ENCODE measurements around the gene C1orf167.

C1orf167 gene

DNA sequence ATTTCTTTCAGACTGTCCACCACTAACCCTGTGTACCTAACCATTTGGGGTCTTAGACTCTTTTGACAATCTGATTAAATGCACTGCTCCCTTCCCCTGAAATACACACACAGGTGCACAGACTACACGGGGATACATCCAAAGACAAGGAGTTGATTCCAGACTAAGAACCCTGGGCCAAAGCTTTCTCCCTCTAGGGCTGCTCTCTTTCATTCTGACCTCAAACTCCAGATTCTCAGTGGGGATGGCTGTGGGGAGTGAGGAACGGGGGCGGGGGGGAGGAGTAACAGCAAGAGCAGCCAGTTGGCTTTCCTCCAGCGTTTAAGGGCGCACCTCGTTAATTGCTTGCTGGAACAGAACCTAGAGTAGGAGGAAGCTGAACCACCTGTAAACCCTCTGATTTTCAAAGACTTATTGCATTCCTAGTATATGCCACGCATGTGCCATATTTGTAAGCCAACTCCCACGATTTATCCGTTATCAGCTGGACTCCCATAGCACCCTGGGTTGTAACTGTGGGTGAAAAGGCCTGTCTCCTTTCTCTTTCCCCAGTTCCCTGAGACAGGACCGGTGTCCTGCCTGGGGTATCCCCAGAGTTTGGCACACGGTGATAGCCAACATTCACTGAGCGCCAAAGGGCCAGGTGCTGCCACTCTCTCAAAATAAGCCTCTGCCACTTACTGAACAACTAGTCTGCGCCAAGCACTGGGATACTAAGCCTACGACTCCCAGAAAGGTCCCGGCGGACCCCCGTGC is 42.9 kb downstream of the C1orf167 start:
- no peaks in the 10 kb centered on the region for H3K9me3 Mint-ChIP-seq
- H3K4me3 Mint-ChIP-seq, result peak overlapping the region; percentile 97
- H3K27ac Mint-ChIP-seq, result peak overlapping the region; percentile 97
- H3K27me3 Mint-ChIP-seq (ENCODE audit: low read depth), result no peaks in the 10 kb centered on the region
- peaks cover 51% of the 10 kb centered on the region for H3K4me1 Mint-ChIP-seq (ENCODE audit: low read depth)
- peaks cover 22% of the 10 kb centered on the region for H3K36me3 Mint-ChIP-seq (ENCODE audit: low read depth)

DNA sequence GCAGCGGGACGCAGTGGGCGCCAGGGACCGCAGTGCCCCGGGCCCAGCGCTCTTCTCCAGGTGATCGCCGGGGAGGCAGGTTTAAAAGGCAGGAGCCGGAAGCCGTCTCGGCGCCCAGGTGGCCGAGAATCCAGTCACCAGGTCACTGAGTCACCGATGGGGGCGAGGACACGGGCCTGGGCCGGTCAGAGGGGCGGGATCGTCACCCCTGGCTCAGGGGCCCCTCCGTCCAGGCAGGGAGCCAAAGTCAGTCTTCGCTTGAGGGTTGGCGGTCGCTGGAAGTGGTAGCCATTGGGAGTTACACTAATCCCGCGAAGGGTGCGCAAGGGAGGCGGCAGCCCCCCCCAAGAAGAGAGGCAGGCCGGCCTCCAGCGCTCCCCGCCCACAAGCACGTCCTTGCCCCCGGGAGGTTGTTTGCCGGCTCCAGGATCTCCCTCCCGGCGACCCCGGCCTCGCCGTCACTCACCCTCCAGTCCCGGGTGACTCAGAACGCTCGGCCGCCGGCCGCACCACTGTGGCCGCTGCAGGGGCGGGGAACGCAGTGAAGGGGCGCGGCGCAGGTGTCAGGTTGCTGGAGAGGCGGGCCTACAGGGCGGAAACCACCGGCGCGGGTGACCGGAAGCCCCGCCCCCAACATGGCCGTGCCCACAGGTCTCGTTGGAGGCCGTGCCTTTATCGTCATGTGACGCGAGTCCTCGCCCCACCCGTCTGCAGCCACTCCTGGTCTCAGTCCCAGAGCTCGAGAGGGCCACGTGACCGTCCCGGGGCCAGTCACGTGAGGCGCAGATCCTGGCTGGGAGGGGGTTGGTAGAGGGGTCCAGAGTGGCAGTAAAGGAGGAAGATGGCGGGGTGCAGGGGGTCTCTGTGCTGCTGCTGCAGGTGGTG is 43.7 kb downstream of the C1orf167 start, which contains the start of the genes CLCN6 and MTHFR:
TSS of gene CLCN6 (plus strand) at position 770 of the 885 bp plus-strand sequence. CDS start at position 842, 72 bp downstream.
TSS of gene MTHFR (minus strand) at position 543 of the 885 bp plus-strand sequence. CDS start 2,848 bp downstream, outside the sequence.
- Mint-ChIP-seq H3K4me1 (ENCODE audit: low read depth) (peaks cover 51% of the 10 kb centered on the region), H3K4me3 (peak within 1 kb of the TSS; percentile 97), H3K27me3 (ENCODE audit: low read depth) (no peaks in the 10 kb centered on the region), H3K36me3 (ENCODE audit: low read depth) (peaks cover 15% of the 10 kb centered on the region), H3K27ac (peak within 1 kb of the TSS; percentile 97), H3K9me3 (no peaks in the 10 kb centered on the region)

DNA sequence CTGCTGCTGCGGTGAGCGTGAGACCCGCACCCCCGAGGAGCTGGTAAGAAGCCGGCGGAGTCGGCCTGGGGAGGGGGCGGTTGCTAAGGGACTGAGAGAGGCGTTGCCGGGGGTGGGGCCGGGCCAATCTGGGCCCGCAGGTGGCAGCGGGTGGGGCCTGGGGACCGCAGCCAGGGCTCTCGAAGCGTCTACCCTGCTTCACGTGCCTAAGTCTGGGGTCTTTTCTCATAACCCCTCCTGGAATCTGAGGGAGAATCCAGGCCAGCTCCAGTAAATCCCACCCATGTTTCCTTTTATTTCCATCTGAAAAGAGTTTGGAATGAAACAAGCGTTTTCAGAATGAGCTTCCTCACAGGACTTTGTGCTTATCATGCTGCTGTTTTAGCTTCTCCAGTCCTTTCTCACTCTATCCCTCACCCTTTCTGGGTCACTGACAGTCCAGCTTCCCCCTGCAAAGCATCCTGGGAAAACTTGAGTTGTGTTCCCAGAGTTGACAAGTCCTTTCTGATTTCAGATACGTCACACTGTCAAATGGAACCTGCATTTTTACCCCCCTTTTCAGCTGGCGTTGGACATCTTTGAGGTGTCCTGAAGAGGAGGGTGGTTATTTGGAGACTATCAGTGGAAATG is 44.4 kb downstream of the C1orf167 start:
- peaks cover 49% of the 10 kb centered on the region for H3K4me1 Mint-ChIP-seq (ENCODE audit: low read depth)
- H3K9me3 Mint-ChIP-seq, result no peaks in the 10 kb centered on the region
- H3K36me3 Mint-ChIP-seq (ENCODE audit: low read depth), result peaks cover 13% of the 10 kb centered on the region
- H3K27me3 Mint-ChIP-seq (ENCODE audit: low read depth), result no peaks in the 10 kb centered on the region
- peak overlapping the region; percentile 97 for H3K4me3 Mint-ChIP-seq
- H3K27ac Mint-ChIP-seq, result peak overlapping the region; percentile 97

DNA sequence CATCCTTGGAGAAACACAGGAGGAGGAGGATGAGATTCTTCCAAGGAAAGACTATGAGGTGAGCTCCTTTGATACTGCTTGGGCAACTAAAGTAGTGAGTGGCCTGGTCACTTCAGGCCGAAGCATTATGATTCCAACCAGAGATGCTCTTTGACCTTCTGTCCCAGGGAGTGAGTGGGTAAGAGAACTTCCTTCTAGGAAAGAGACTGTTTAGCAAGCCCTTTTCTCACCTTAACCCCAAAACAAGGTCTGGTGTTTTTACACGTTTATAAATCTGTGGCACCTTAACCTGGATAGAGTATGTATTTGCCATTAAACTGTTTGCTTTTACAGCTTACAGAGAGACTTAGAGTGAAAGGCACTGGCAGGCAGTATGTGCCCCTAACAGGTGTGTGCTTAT is 45.1 kb downstream of the C1orf167 start:
- peaks cover 46% of the 10 kb centered on the region for H3K4me1 Mint-ChIP-seq (ENCODE audit: low read depth)
- peak overlapping the region; percentile 97 for H3K4me3 Mint-ChIP-seq
- peaks cover 18% of the 10 kb centered on the region for H3K36me3 Mint-ChIP-seq (ENCODE audit: low read depth)
- H3K9me3 Mint-ChIP-seq, result no peaks in the 10 kb centered on the region
- no peaks in the 10 kb centered on the region for H3K27me3 Mint-ChIP-seq (ENCODE audit: low read depth)
- peak overlapping the region; percentile 97 for H3K27ac Mint-ChIP-seq

DNA sequence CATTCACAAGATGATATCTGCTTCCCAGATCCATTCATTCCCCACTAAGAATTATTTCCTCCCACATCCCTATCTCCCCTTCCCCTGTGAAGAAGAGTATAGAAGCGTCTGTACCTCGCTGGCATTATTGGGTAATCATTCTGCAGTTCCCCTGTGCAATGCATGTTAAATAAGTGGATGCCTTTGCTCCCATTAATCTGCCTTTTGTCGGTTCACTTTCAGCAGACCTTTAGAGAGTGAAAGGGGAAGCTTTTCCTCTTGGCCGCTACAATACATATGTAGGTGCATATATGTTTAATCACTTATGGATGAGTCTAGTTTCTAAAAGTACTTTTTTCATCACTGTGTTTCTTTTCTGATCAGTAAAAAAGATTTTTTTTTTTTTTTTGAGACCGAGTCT is 51.0 kb downstream of the C1orf167 start:
- peaks cover 11% of the 10 kb centered on the region for H3K4me1 Mint-ChIP-seq (ENCODE audit: low read depth)
- no peaks in the 10 kb centered on the region for H3K9me3 Mint-ChIP-seq
- H3K36me3 Mint-ChIP-seq (ENCODE audit: low read depth), result peaks cover 33% of the 10 kb centered on the region
- H3K27me3 Mint-ChIP-seq (ENCODE audit: low read depth), result no peaks in the 10 kb centered on the region
- H3K4me3 Mint-ChIP-seq, result no peak overlapping the region
- H3K27ac Mint-ChIP-seq, result no peak overlapping the region

DNA sequence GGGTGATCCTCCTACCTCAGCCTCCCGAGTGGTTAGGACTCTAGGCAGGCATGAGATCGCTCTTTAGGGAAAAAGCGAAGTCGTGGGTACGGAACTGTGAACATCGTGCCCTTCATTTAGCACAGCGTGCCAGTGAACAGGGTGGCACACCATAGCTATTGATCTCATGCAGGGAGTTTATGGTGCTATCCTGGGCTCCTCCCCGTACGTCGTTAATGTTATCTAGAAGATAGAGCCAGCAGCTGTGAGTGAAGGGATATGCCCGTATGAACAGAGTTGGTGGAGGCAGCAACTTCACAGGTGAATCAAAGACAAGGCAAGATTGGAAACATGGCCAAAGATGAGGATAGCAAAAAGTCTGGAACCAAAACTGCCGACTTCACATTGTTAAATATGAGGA is 55.2 kb downstream of the C1orf167 start:
- H3K4me1 Mint-ChIP-seq (ENCODE audit: low read depth), result peaks cover 2% of the 10 kb centered on the region
- no peaks in the 10 kb centered on the region for H3K27me3 Mint-ChIP-seq (ENCODE audit: low read depth)
- peaks cover 27% of the 10 kb centered on the region for H3K36me3 Mint-ChIP-seq (ENCODE audit: low read depth)
- no peak overlapping the region for H3K27ac Mint-ChIP-seq
- no peak overlapping the region for H3K4me3 Mint-ChIP-seq
- H3K9me3 Mint-ChIP-seq, result no peaks in the 10 kb centered on the region

DNA sequence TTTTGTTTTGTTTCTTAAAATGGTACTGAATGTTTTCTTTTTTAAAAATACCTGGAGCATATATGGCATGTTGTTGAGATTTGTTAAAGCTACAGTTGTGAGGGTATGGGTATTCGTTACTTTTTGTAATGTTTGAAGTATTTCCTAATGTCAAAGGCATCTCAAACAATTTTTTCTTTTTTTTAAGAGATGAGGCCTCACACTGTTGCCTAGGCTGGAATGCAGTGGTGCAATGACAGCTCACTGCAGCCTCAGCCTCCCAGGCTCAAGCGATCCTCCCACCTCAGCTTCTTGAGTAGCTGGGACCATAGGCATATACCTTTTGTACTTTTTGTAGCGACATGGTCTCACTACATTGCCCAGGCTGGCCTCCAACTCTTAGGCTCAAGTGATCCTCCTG is 60.1 kb downstream of the C1orf167 start:
- Mint-ChIP-seq H3K9me3 (no peaks in the 10 kb centered on the region), H3K4me1 (ENCODE audit: low read depth) (no peaks in the 10 kb centered on the region), H3K27me3 (ENCODE audit: low read depth) (no peaks in the 10 kb centered on the region), H3K4me3 (no peak overlapping the region), H3K27ac (no peak overlapping the region), H3K36me3 (ENCODE audit: low read depth) (peaks cover 14% of the 10 kb centered on the region)

DNA sequence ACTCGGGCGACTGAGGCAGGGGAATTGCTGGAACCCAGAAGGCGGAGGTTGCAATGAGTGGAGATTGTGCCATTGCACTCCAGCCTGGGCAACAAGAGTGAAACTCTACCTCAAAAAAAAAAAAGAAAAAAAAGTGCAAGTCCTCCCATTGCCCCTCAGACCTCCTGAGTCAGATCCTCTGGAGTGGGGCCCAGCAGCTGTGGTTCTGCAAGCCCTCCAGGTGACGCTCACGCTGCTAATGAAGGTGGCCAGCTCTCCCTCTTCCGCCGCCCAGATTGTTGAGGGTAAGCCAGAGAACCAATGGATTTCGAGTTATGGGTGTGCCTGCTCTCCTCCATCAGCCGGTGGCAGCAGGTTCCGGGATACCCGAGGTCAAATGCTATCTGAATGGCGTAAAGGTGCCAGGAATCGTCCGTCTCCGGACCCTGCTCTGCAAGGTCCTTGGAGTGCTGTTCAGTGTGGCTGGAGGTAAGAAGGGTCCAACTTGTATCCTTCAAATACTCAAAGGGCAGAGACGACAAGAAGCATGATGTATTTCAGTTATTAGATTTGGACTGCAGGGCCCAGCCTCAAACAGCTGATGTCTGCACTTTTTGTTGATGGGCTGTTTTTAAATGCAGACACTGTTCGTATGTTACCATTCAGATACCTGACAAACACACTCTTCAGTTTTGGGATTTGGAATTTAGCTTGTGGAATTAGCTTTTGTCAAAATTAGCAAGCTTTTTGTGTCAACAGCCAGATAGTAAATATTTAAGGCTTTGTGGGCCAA is 61.6 kb downstream of the C1orf167 start:
- Mint-ChIP-seq H3K4me1 (ENCODE audit: low read depth) (no peaks in the 10 kb centered on the region), H3K36me3 (ENCODE audit: low read depth) (peaks cover 17% of the 10 kb centered on the region), H3K9me3 (no peaks in the 10 kb centered on the region), H3K27ac (no peak overlapping the region), H3K27me3 (ENCODE audit: low read depth) (no peaks in the 10 kb centered on the region), H3K4me3 (no peak overlapping the region)

DNA sequence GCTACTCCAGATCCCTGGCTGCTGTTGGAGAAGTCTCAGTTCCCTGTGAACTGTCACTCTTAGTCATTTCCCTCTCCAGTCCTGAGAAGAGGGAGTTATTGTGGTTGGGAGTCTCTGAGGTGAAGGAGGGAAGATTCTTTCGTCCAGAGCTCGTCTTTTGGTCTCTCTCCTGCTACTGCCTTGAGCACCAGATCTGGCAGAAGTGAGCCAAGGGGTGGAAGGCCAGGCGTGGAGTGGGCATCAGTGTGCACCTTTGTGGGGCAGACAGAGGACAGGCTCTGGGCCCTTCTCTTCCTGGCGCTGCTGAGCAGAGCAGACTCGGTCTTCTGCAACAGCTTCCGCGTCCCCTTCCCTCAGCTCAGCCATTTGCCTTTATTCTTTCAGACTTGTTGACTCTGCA is 63.1 kb downstream of the C1orf167 start:
- Mint-ChIP-seq H3K4me3 (no peak overlapping the region), H3K27ac (no peak overlapping the region), H3K36me3 (ENCODE audit: low read depth) (peaks cover 17% of the 10 kb centered on the region), H3K9me3 (no peaks in the 10 kb centered on the region), H3K4me1 (ENCODE audit: low read depth) (no peaks in the 10 kb centered on the region), H3K27me3 (ENCODE audit: low read depth) (no peaks in the 10 kb centered on the region)

DNA sequence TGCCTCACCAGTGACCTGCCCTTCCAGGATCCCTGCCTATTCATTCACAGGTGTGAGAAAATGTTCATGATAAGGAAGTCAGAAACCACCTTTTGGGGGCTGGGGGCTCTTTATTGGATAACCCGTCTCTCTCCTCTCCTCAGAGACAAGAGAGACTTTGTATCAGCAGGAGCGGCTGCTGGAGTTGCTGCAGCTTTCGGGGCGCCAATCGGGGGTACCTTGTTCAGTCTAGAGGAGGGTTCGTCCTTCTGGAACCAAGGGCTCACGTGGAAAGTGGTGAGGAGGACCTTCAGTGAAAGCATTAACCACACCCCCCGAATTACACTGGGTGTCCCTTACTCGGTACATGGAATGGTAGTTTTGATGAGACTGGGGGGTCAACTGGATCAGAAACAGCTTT is 65.0 kb downstream of the C1orf167 start:
- Mint-ChIP-seq H3K4me3 (no peak overlapping the region), H3K27ac (no peak overlapping the region), H3K9me3 (no peaks in the 10 kb centered on the region), H3K36me3 (ENCODE audit: low read depth) (peaks cover 22% of the 10 kb centered on the region), H3K4me1 (ENCODE audit: low read depth) (no peaks in the 10 kb centered on the region), H3K27me3 (ENCODE audit: low read depth) (no peaks in the 10 kb centered on the region)

DNA sequence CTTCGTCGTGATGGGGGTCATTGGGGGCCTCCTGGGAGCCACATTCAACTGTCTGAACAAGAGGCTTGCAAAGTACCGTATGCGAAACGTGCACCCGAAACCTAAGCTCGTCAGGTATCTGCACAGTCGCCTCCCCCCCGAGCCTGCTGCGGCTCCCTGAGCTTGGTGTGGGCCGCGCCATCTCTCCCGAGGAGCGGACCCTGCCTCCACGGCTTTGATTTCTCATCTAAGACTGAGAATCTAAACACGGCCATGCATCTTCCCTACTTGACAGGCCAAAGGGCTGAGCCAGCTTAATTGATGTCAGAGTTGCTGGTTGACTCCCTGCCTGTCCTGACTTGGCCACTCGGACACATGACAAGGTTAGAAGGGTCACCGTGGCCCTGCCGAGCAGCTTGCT is 66.5 kb downstream of the C1orf167 start:
- H3K4me1 Mint-ChIP-seq (ENCODE audit: low read depth), result no peaks in the 10 kb centered on the region
- H3K4me3 Mint-ChIP-seq, result no peak overlapping the region
- H3K36me3 Mint-ChIP-seq (ENCODE audit: low read depth), result peaks cover 26% of the 10 kb centered on the region
- no peaks in the 10 kb centered on the region for H3K9me3 Mint-ChIP-seq
- no peak overlapping the region for H3K27ac Mint-ChIP-seq
- no peaks in the 10 kb centered on the region for H3K27me3 Mint-ChIP-seq (ENCODE audit: low read depth)

DNA sequence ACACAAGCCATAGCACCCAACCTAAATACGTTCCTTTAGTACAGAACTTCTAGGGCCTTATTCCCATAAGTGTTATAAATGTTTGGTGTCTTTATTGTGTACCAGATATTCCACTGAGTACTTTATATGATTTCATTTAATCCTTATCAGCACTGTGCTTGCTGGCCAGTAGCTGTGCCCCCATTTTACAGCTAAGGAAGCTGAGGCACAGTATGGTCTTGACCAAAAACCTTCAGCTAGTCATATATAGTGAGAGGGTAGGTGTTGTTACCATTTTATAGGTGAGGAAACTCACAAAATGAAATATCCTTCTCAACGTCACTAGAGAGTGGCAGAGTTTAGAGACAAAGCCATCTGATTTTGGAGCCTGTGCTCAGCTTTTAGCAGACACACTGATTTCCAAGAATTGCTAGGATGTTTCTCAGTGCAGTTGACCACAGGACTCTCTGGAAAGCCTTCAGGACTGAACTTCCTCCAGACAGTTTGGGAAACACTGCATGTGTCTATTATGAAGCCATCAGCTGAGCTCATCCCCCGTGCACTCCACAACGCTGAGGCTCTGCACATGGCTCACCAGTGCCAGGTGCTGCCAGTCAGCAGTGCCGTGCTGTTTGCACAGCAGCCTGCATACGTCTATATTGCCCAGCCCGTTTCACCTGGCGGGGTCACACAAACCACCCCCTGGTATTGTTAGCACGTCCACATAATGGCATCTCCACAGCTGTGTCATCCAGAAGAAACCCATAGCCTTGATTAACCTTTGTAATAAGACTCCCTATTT is 70.1 kb downstream of the C1orf167 start:
- no peaks in the 10 kb centered on the region for H3K4me1 Mint-ChIP-seq (ENCODE audit: low read depth)
- no peaks in the 10 kb centered on the region for H3K9me3 Mint-ChIP-seq
- peaks cover 35% of the 10 kb centered on the region for H3K36me3 Mint-ChIP-seq (ENCODE audit: low read depth)
- H3K27me3 Mint-ChIP-seq (ENCODE audit: low read depth), result no peaks in the 10 kb centered on the region
- no peak overlapping the region for H3K27ac Mint-ChIP-seq
- no peak overlapping the region for H3K4me3 Mint-ChIP-seq

DNA sequence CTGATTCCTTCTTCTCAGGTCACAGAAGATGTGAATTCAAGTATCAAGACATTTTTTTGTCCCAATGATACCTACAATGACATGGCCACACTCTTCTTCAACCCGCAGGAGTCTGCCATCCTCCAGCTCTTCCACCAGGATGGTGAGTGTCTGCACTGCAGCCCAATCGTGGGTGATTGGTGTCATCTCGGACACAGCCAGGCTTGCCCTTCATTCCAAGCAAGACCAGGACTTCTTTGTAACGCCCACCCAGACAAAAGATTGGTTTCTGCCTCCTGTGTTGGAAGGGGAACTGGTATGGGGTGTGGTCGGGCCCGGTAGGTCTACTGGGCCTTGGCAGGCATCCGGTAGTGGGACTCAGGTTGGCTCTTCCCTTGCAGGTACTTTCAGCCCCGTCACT is 71.5 kb downstream of the C1orf167 start:
- no peaks in the 10 kb centered on the region for H3K9me3 Mint-ChIP-seq
- no peaks in the 10 kb centered on the region for H3K4me1 Mint-ChIP-seq (ENCODE audit: low read depth)
- peaks cover 31% of the 10 kb centered on the region for H3K36me3 Mint-ChIP-seq (ENCODE audit: low read depth)
- H3K4me3 Mint-ChIP-seq, result no peak overlapping the region
- no peak overlapping the region for H3K27ac Mint-ChIP-seq
- H3K27me3 Mint-ChIP-seq (ENCODE audit: low read depth), result no peaks in the 10 kb centered on the region

Measured in T-helper 1 cell treated with Interleukin-12 subunit alpha and Interleukin-12 subunit beta and Interleukin-4 antibody, amounts not matched to agents 30 μg/mL and 1 μg/mL, for 36 hours (primary cell).